A673 (cell line): ENCODE measurements around the gene GNG7.

Source experiments
- EZH2 ChIP-seq: fragments of 200-600 bp; sonication (generic); IDR thresholded peaks from 2 replicates; pipeline ENCODE4 v1.6.1; 2017; ENCODE audit warnings: borderline replicate concordance, low read depth, mild to moderate bottlenecking, mixed read lengths, antibody characterized with exemption, low read length; ENCODE audit not compliant: poor library complexity, severe bottlenecking
- TF ChIP-seq, protein P1 (sequence below): fragments of 300-800, 200-600 bp; sonication (generic); conservative IDR thresholded peaks from 2 replicates; pipeline ENCODE4 v1.5.1; 2017; ENCODE audit warnings: low read depth, mild to moderate bottlenecking, antibody characterized with exemption, low read length, moderate library complexity, mixed read lengths

DNA sequence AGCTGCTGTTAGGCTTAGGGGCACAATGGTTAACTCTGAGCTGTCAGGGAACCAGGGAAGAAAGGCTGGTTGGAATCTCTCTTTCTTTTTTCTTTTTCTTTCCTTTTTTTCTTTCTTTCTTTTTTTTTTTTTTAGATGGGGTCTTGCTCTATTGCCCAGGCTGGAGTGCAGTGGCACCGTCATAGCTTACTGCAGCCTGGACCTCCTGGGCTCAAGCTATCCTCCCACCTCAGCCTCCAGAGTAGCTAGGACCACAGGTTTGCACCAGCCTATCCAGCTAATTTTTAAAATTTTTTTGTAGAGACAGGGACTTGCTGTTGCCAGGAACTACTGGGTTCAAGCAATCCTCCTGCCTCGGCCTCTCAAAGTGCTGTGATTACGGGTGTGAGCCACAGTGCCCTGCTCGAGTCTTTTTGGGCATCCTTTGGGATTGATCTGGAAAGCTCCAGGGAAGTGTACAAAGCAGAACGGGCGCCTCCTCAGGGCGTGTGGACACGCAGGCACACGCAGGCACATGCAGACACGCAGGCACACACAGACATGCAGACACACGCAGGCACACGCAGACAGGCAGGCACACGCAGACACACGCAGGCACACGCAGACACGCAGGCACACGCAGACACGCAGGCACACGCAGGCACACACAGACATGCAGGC lies 127.4 kb downstream of the GNG7 start:
- TF ChIP-seq, protein P1, sequence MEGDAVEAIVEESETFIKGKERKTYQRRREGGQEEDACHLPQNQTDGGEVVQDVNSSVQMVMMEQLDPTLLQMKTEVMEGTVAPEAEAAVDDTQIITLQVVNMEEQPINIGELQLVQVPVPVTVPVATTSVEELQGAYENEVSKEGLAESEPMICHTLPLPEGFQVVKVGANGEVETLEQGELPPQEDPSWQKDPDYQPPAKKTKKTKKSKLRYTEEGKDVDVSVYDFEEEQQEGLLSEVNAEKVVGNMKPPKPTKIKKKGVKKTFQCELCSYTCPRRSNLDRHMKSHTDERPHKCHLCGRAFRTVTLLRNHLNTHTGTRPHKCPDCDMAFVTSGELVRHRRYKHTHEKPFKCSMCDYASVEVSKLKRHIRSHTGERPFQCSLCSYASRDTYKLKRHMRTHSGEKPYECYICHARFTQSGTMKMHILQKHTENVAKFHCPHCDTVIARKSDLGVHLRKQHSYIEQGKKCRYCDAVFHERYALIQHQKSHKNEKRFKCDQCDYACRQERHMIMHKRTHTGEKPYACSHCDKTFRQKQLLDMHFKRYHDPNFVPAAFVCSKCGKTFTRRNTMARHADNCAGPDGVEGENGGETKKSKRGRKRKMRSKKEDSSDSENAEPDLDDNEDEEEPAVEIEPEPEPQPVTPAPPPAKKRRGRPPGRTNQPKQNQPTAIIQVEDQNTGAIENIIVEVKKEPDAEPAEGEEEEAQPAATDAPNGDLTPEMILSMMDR: no peak
- TF ChIP-seq EZH2: no peak
